Lower leg skin (tissue), 3 donors: ENCODE data around the gene GIMAP1.

ENCODE experiments used
- POLR2A ChIP-seq, 2 donors: fragments of 450-650 bp; IDR thresholded peaks; one replicate each; pipeline ENCODE4 v1.6.1; 2016 to 2017; ENCODE audit warnings: antibody characterized with exemption in 2 of 2, mild to moderate bottlenecking in 1 of 2, moderate library complexity in 1 of 2
- TF ChIP-seq, protein P1 (sequence below), 3 donors: fragments of 450-650 bp; IDR thresholded peaks; one replicate each; pipeline ENCODE4 v1.5.1; 2016; ENCODE audit warnings: antibody characterized with exemption in 3 of 3, mild to moderate bottlenecking in 3 of 3, moderate library complexity in 2 of 3

DNA sequence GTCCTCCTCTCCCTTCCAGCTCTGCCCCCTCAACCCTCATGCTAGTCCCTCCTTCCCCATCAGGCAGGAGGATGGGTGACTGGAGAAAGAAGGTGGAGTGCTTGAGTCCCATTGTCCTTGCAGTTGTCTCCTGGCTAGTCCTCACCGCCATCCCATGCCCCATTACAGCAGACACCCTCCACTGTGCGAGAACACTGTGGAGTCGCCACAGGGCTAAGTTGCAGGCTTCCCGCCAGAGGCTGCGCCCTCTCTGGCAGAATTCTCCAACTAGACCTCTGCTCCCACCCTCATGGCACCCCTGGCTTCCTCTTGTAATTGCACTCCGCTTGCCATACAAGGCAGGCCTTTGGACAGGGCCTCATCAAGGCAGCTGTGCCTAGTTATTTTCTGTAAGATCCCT is 27.8 kb upstream of the GIMAP1 start:
- TF ChIP-seq, protein P1, sequence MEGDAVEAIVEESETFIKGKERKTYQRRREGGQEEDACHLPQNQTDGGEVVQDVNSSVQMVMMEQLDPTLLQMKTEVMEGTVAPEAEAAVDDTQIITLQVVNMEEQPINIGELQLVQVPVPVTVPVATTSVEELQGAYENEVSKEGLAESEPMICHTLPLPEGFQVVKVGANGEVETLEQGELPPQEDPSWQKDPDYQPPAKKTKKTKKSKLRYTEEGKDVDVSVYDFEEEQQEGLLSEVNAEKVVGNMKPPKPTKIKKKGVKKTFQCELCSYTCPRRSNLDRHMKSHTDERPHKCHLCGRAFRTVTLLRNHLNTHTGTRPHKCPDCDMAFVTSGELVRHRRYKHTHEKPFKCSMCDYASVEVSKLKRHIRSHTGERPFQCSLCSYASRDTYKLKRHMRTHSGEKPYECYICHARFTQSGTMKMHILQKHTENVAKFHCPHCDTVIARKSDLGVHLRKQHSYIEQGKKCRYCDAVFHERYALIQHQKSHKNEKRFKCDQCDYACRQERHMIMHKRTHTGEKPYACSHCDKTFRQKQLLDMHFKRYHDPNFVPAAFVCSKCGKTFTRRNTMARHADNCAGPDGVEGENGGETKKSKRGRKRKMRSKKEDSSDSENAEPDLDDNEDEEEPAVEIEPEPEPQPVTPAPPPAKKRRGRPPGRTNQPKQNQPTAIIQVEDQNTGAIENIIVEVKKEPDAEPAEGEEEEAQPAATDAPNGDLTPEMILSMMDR (IDR thresholded peaks at IDR 0.05): no peak
- TF ChIP-seq POLR2A (IDR thresholded peaks at IDR 0.05): no peak
